Lower leg skin (tissue), 3 donors: Measurements from ENCODE around the gene ZBED5.

Source experiments
- CTCF ChIP-seq, 3 donors: fragments of 450-650 bp; IDR thresholded peaks; one replicate each; pipeline ENCODE4 v1.5.1; 2016; ENCODE audit warnings: antibody characterized with exemption in 3 of 3, mild to moderate bottlenecking in 3 of 3, moderate library complexity in 2 of 3
- POLR2A ChIP-seq, 2 donors: fragments of 450-650 bp; IDR thresholded peaks; one replicate each; pipeline ENCODE4 v1.6.1; 2016 to 2017; ENCODE audit warnings: antibody characterized with exemption in 2 of 2, mild to moderate bottlenecking in 1 of 2, moderate library complexity in 1 of 2

GRCh38 chr11:10875430-10876021 lies 17.7 kb upstream of the ZBED5 start:
- TF ChIP-seq CTCF (IDR thresholded peaks at IDR 0.05) = no peak
- no peak for TF ChIP-seq POLR2A (IDR thresholded peaks at IDR 0.05)
